Suprapubic skin (tissue), 4 donors: ENCODE measurements around the gene RAB5B. TPM values are rescaled to one million over a fixed set of nuclear protein-coding genes. Genes with fewer than 3 reads are reported as not detected.
"Not testable (repeated sequence)": the region's sequence is repeated elsewhere in the genome, so short reads cannot be mapped to it uniquely, and the experiment has no call there.

Source experiments
- DNase-seq, 2 donors: peaks; one replicate each; pipeline ENCODE4 v3.0.0-alpha.2; 2019; ENCODE audit warnings: low spot score in 2 of 2
- H3K27ac ChIP-seq: fragments of 200-600 bp; sonication (generic); one replicate; pipeline ENCODE4 v1.5.1; 2019
- H3K27me3 ChIP-seq: fragments of 200-600 bp; sonication (generic); one replicate; pipeline ENCODE4 v1.5.1; 2019
- H3K36me3 ChIP-seq: fragments of 200-600 bp; sonication (generic); one replicate; pipeline ENCODE4 v1.5.1; 2019
- H3K4me1 ChIP-seq: fragments of 200-600 bp; sonication (generic); one replicate; pipeline ENCODE4 v1.5.1; 2019
- H3K4me3 ChIP-seq: fragments of 200-600 bp; sonication (generic); one replicate; pipeline ENCODE4 v1.5.1; 2019; ENCODE audit warnings: mild to moderate bottlenecking
- H3K9me3 ChIP-seq: fragments of 200-600 bp; sonication (generic); one replicate; pipeline ENCODE4 v1.5.1; 2019
- CTCF ChIP-seq, 2 donors: fragments of 200-600 bp in 1 of 2; fragments of 450-650 bp in 1 of 2; sonication (generic) in 1 of 2; IDR thresholded peaks; one replicate each; pipeline ENCODE4 v1.5.1; 2016 to 2019; ENCODE audit warnings: antibody characterized with exemption in 2 of 2, mild to moderate bottlenecking in 1 of 2, moderate library complexity in 1 of 2
- EP300 ChIP-seq: sonication (generic); formaldehyde crosslinking; IDR thresholded peaks from one replicate; pipeline ENCODE4 v1.6.1; 2017; ENCODE audit warnings: antibody characterized with exemption
- POLR2A ChIP-seq, 2 donors: fragments of 450-650 bp; IDR thresholded peaks; one replicate each; pipeline ENCODE4 v1.6.1; 2017; ENCODE audit warnings: antibody characterized with exemption in 2 of 2, mild to moderate bottlenecking in 2 of 2, moderate library complexity in 2 of 2
- POLR2AphosphoS5 ChIP-seq, 3 donors: sonication (generic); formaldehyde crosslinking; IDR thresholded peaks; one replicate each; pipeline ENCODE4 v1.6.1; 2017; ENCODE audit warnings: antibody characterized with exemption in 3 of 3
- whole genome bisulfite sequencing: methylation state at CpG from one replicate; pipeline ENCODE4 v1.1.5; 2018; 5-methylcytosine and 5-hydroxymethylcytosine counted together
- total RNA-seq, 4 donors: library from RNA; depleted of rRNA; stranded (reverse); fragments of >200 nt; gene quantifications; one replicate each; pipeline ENCODE4 v1.1.0, GENCODE V29; 2016

The RAB5B gene
- total RNA-seq, 4 donors from 2014 or later, result 97.1 to 143 (median 114) TPM

GRCh38 chr12:55996201-55996714, 22.4 kb downstream of the RAB5B start:
- WGBS, result 25% methylated on average over 14 of the region's 14 CpGs
- DNase-seq, result no peak
- TF ChIP-seq POLR2A (IDR thresholded peaks at IDR 0.05) (no peak), CTCF (IDR thresholded peaks at IDR 0.05) (peak; percentile 83 to 84), POLR2AphosphoS5 (IDR thresholded peaks at IDR 0.05) (no peak), EP300 (no peak)
- H3K36me3 ChIP-seq, result peaks cover 34% of the 10 kb centered on the region
- peak overlapping the region; percentile 59 for H3K4me3 ChIP-seq
- peaks cover 15% of the 10 kb centered on the region for H3K4me1 ChIP-seq
- H3K27ac ChIP-seq, result peak overlapping the region; percentile 74
- no peaks in the 10 kb centered on the region for H3K9me3 ChIP-seq
- H3K27me3 ChIP-seq, result no peaks in the 10 kb centered on the region

GRCh38 chr12:55996715-55997534, 23.0 kb downstream of the RAB5B start, which contains the start of gene SUOX:
Gene SUOX (plus strand): TSS chr12:55997276. CDS start chr12:56002222, 4,946 bp downstream.
- peak within 1 kb of the TSS; percentile 74 for H3K27ac ChIP-seq
- no peaks in the 10 kb centered on the region for H3K27me3 ChIP-seq
- H3K4me1 ChIP-seq, result peaks cover 15% of the 10 kb centered on the region
- TF ChIP-seq POLR2AphosphoS5 (IDR thresholded peaks at IDR 0.05), result peak in 1 of 3 donors; percentile 30
- TF ChIP-seq CTCF (IDR thresholded peaks at IDR 0.05), result no peak
- under 1% methylated on average over 26 of the region's 27 CpGs for whole genome bisulfite sequencing
- H3K36me3 ChIP-seq, result peaks cover 28% of the 10 kb centered on the region
- H3K4me3 ChIP-seq, result peak within 1 kb of the TSS; percentile 59
- H3K9me3 ChIP-seq, result no peaks in the 10 kb centered on the region
- peak; percentile 96 to 98 for DNase-seq

- peaks cover 24% of the 10 kb centered on the region for H3K36me3 ChIP-seq
- H3K27ac ChIP-seq, result peak overlapping the region; percentile 74
- TF ChIP-seq EP300 (no peak), CTCF (IDR thresholded peaks at IDR 0.05) (no peak), POLR2A (IDR thresholded peaks at IDR 0.05) (no peak)
- DNase-seq, result no peak
- H3K27me3 ChIP-seq, result no peaks in the 10 kb centered on the region
- H3K4me1 ChIP-seq, result peaks cover 15% of the 10 kb centered on the region
- WGBS, result 4% methylated on average over 5 of the region's 5 CpGs
- H3K4me3 ChIP-seq, result peak overlapping the region; percentile 59
- no peaks in the 10 kb centered on the region for H3K9me3 ChIP-seq
Measured at GRCh38 chr12:55997535-55997859, 23.6 kb downstream of the RAB5B start.

GRCh38 chr12:55999522-55999921, 25.6 kb downstream of the RAB5B start:
- not testable (repeated sequence) for DNase-seq, H3K27ac ChIP-seq, H3K27me3 ChIP-seq, H3K9me3 ChIP-seq, H3K4me3 ChIP-seq
- Histone ChIP-seq H3K36me3 (peaks cover 21% of the 10 kb centered on the region), H3K4me1 (peaks cover 15% of the 10 kb centered on the region)
- 69% methylated on average over 6 of the region's 6 CpGs for WGBS

- H3K4me1 ChIP-seq, result peaks cover 15% of the 10 kb centered on the region
- WGBS, result 97% methylated on average over 14 of the region's 33 CpGs
- H3K27me3 ChIP-seq, H3K9me3 ChIP-seq, H3K4me3 ChIP-seq, H3K27ac ChIP-seq, DNase-seq: not testable (repeated sequence)
- H3K36me3 ChIP-seq, result peaks cover 21% of the 10 kb centered on the region
Measured at GRCh38 chr12:55999999-56000540, 26.2 kb downstream of the RAB5B start.

- no peak for TF ChIP-seq POLR2A (IDR thresholded peaks at IDR 0.05)
- no peak for TF ChIP-seq EP300
- no peak for TF ChIP-seq POLR2AphosphoS5 (IDR thresholded peaks at IDR 0.05)
- no peak for TF ChIP-seq CTCF (IDR thresholded peaks at IDR 0.05)
- no peak for DNase-seq
- Histone ChIP-seq H3K9me3 (no peaks in the 10 kb centered on the region), H3K27ac (no peak overlapping the region), H3K4me1 (peaks cover 9% of the 10 kb centered on the region), H3K4me3 (no peak overlapping the region), H3K27me3 (no peaks in the 10 kb centered on the region), H3K36me3 (peaks cover 21% of the 10 kb centered on the region)
- 84% methylated on average over 7 of the region's 7 CpGs for WGBS
Measured at GRCh38 chr12:56001487-56002100, 27.7 kb downstream of the RAB5B start.

GRCh38 chr12:56003376-56003775, 29.5 kb downstream of the RAB5B start:
- Histone ChIP-seq H3K36me3 (peaks cover 21% of the 10 kb centered on the region), H3K4me1 (peaks cover 12% of the 10 kb centered on the region)
- not testable (repeated sequence) for H3K4me3 ChIP-seq, H3K27me3 ChIP-seq, H3K27ac ChIP-seq, H3K9me3 ChIP-seq, DNase-seq
- WGBS, result 79% methylated on average over 5 of the region's 5 CpGs
